ENCODE measurements around the gene HID1.

HID1 gene

DNA sequence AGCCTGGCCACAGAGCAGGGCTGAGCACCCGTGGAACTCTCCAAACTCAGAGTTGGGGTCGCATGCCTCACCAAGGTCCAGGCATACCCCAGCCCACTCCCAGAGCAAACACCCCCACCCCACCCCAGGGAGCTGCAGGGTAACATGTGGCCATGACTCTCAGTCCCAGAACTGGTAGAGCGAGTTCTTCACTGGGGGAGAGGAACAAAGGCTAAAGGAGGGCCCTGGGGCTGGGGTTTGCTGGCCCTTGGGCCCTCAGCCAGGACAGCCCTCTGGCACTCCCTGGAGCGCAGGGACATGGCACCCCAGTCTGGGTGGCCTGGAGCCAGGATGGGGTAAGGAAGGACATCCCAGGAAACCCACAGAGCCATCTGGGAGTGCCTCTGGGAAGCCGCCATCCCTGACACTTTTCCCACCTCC lies 4.2 kb downstream of the HID1 start:
- TF ChIP-seq, protein P1, sequence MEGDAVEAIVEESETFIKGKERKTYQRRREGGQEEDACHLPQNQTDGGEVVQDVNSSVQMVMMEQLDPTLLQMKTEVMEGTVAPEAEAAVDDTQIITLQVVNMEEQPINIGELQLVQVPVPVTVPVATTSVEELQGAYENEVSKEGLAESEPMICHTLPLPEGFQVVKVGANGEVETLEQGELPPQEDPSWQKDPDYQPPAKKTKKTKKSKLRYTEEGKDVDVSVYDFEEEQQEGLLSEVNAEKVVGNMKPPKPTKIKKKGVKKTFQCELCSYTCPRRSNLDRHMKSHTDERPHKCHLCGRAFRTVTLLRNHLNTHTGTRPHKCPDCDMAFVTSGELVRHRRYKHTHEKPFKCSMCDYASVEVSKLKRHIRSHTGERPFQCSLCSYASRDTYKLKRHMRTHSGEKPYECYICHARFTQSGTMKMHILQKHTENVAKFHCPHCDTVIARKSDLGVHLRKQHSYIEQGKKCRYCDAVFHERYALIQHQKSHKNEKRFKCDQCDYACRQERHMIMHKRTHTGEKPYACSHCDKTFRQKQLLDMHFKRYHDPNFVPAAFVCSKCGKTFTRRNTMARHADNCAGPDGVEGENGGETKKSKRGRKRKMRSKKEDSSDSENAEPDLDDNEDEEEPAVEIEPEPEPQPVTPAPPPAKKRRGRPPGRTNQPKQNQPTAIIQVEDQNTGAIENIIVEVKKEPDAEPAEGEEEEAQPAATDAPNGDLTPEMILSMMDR (IDR thresholded peaks at IDR 0.05; ENCODE audit: low read depth, low read length, missing control alignments), result no peak
- DNase-seq (ENCODE audit: extremely low read depth, low read depth), result no peak
- no peak overlapping the region for H3K4me3 ChIP-seq (replicated peaks; ENCODE audit: low read depth, low read length)

DNA sequence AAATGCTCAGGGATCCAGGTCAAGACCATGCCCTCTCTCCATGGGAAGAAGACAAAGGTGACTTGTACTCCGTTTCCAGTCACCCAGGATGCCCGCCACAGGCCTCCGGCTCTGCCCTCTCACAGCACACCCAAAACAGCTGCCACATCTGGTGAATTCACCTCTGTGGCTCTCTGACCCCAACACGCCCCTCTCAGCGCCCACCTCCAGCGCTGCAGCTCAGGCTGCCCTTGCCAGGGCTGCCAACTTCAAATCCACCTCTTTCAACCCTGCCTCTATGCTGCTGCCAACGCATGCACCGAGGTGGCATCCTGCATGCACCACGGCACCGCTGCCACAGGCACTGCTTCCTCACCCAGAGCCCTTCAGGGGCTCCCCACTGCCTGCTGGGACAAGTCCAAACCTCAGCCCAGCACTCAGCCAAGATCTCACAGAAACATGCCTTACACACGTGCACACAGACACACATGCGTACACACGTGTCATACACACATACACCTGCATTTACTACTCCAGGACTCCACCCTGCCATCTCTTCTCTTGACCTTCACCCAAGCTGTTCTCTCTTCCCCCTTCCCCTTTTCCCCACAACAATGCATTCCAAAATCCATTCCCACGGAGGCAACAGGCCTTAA lies 7.5 kb downstream of the HID1 start:
- TF ChIP-seq, protein P1 (IDR thresholded peaks at IDR 0.05; ENCODE audit: low read depth, low read length, missing control alignments), result no peak
- DNase-seq (ENCODE audit: extremely low read depth, low read depth), result no peak

DNA sequence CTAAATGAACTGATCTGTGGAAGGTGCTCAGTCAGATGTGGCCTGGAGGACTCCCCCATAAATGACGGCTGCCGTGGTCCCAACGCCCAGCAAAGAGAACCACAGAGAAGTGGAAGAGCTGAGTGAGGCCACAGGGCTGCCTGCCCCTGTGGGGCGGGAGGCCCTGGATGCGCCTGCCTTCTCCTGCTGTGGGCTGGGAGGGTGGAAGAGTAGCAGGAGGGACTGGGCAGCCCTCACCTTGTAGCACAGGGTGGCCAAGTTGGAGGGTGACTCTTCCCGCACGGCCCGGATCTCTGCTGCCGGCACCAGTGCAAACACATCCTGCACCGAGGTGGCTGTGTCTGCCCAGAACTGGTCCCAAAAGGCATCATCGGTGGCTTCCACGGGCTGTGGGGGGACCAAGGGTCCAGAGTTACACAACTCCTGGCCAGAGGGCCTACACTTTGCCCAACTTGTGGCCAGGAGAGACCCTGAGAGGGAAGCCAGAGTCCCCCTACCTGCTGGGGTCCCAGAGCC lies 8.3 kb downstream of the HID1 start:
- DNase-seq (ENCODE audit: extremely low read depth, low read depth), result no peak
- H3K4me3 ChIP-seq (replicated peaks; ENCODE audit: low read depth, low read length), result no peak overlapping the region
- TF ChIP-seq, protein P1 (IDR thresholded peaks at IDR 0.05; ENCODE audit: low read depth, low read length, missing control alignments), result no peak

More for the DNA sequence above, 7.5 kb downstream of the HID1 start:
- no peak overlapping the region for H3K4me3 ChIP-seq (replicated peaks; ENCODE audit: low read depth, low read length)

DNA sequence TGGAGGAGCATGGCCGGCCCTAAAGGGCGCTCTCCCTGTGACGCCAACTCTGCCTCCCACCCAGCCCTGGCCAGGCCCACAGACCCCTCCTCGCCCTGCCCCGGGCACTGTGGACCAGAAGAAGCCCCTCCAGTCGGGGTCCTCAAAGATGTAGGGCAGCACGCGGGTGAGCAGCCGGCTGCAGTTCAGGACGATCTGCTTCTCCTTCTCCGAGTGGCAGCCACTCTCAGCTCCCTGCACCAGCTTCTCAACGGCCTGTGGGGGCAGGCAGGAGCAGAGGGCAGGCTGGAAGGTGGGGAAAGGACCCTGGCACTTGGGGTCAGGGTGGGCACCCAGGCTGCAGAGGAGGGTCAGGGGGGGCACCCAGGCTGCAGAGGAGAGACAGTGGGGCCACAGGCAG lies 8.9 kb downstream of the HID1 start:
- TF ChIP-seq, protein P1 (IDR thresholded peaks at IDR 0.05; ENCODE audit: low read depth, low read length, missing control alignments), result no peak
- DNase-seq (ENCODE audit: extremely low read depth, low read depth), result no peak
- no peak overlapping the region for H3K4me3 ChIP-seq (replicated peaks; ENCODE audit: low read depth, low read length)

DNA sequence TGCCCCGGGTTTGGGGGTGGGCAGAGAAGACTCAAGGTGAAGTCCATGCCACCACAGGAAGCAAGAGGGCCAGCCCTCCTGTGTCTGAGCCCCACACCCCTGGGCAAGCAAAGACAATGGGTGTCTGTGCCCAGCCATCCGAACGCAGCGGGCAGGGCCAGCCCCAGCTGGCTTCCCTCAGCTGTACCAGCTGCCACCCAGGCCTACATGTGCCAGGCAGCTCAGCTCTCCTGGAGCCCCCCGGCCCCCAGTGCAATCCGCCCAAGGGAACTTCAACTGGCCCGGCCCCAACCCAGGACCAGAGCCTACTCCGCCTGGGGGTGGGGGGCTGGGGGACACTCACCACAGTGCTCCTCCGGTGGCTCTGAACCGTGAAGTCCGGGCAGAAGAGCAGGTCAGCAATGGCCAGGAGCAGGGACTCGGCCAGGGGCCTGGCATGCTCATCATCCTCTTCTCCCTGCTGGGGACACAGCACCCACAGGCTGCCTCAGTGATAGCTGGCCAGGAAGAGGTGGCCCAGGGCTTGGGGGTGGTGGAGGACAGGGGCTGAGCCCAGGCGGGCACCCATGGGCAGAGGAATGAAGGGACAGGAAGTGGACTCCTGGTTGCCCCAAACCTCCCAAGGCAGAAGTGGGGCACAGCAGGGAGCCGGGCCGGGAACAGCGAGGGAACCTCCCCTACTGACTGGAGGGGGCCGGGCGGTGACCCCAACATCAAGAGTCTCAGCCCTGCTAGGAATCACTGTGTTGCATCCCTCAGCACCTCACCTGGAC lies 9.8 kb downstream of the HID1 start:
- no peak overlapping the region for H3K4me3 ChIP-seq (replicated peaks; ENCODE audit: low read depth, low read length)

DNA sequence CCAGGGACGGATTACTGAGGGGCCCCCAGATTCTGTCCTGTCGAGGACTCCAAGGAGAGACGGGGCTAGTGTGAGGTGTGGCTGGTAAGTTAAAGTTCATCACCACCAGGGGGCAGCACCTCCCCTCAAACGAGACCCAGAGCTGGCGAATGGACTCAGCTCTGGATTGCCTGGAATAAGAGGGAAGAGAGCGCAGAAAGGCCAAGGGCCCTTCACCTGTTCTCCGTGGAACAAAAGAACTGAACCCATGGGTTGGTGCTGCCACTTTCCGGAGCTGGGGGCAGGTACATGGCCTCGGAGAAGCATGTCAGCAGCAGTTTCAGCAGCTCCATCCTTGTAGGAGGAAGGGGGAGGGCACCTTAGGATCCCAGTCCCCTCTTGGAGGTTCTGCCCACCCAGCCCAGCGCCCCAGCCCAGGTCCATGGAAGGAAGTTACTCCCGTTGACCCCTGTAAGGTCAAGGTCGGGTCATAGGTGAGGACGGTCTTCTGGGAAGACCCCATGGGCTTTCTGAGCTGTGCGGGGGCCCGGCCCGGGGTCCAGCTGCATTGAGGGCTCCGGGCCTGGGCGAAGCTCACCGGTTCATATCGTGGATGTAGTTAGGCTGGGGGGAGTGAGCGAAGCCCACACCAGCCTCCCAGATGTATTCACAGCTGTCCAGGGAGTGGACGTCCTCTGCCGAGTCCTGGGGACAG lies 10.8 kb downstream of the HID1 start:
- H3K4me3 ChIP-seq (replicated peaks; ENCODE audit: low read depth, low read length), result no peak overlapping the region
- TF ChIP-seq, protein P1 (IDR thresholded peaks at IDR 0.05; ENCODE audit: low read depth, low read length, missing control alignments), result peak; percentile 64
- peak; percentile 48 for DNase-seq (ENCODE audit: extremely low read depth, low read depth)

More for the DNA sequence above, 9.8 kb downstream of the HID1 start:
- TF ChIP-seq, protein P1 (IDR thresholded peaks at IDR 0.05; ENCODE audit: low read depth, low read length, missing control alignments), result no peak
- no peak for DNase-seq (ENCODE audit: extremely low read depth, low read depth)
